Measurements from ENCODE around the gene CDH4. TPM values are rescaled to one million over a fixed set of nuclear protein-coding genes. Genes with fewer than 3 reads are reported as not detected.

The CDH4 gene
- total RNA-seq, 2 experiments from 2014 or later = not detected

DNA sequence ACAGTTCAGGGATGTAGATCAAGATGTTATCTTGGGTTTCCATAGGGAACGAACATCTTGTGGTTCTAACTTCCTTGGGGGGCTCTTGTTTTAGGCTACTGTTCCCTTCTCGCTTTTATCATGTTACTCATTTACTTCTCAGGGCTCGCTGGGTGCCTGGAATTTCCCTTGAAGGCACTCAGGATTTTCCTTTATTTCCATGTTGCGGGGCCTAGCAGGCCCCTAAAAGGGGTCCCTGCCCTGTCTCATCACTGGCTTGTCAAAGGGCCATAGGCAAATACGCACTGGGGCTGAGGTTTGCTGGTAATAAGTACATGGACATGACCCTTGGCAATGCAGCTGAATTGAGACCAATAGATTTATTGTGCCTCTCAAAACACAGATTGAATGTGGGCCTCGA, 262.3 kb downstream of the CDH4 start:
- H3K79me2 ChIP-seq (ENCODE audit: insufficient read depth, low read depth, low read length) = no peaks in the 10 kb centered on the region
- no TSS peak for BruUV-seq (replicated peaks)
- intact Hi-C loops (cut with micrococcal nuclease; ENCODE audit: unreplicated experiment) = no loop called here
- no peaks in the 10 kb centered on the region for H3K36me3 ChIP-seq (ENCODE audit: insufficient read depth, low read length)
- peaks cover 8% of the 10 kb centered on the region for H3K4me1 ChIP-seq (ENCODE audit: insufficient read depth, low read length, poor library complexity, severe bottlenecking)
- POLR2A ChIA-PET = no interaction called here
- CTCF ChIA-PET (ENCODE audit: unreplicated experiment) = no interaction called here
- H3K9me2 ChIP-seq (ENCODE audit: insufficient read depth, low read length) = no peaks in the 10 kb centered on the region
- no peaks in the 10 kb centered on the region for H4K20me1 ChIP-seq (ENCODE audit: insufficient read depth, low read length)
- H3K4me3 ChIP-seq (ENCODE audit: low read depth, low read length, poor library complexity, severe bottlenecking) = no peak overlapping the region
- no peak overlapping the region for H3K4me2 ChIP-seq (ENCODE audit: low read length)
- TF ChIP-seq EZH2phosphoT487 (IDR thresholded peaks at IDR 0.05; ENCODE audit: borderline replicate concordance, low read depth, low read length) = no peak
- TF ChIP-seq, protein P1, sequence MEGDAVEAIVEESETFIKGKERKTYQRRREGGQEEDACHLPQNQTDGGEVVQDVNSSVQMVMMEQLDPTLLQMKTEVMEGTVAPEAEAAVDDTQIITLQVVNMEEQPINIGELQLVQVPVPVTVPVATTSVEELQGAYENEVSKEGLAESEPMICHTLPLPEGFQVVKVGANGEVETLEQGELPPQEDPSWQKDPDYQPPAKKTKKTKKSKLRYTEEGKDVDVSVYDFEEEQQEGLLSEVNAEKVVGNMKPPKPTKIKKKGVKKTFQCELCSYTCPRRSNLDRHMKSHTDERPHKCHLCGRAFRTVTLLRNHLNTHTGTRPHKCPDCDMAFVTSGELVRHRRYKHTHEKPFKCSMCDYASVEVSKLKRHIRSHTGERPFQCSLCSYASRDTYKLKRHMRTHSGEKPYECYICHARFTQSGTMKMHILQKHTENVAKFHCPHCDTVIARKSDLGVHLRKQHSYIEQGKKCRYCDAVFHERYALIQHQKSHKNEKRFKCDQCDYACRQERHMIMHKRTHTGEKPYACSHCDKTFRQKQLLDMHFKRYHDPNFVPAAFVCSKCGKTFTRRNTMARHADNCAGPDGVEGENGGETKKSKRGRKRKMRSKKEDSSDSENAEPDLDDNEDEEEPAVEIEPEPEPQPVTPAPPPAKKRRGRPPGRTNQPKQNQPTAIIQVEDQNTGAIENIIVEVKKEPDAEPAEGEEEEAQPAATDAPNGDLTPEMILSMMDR (conservative IDR thresholded peaks at IDR 0.05; ENCODE audit: low read length) = no peak
- no peak overlapping the region for H3K27ac ChIP-seq (ENCODE audit: low read depth, low read length, poor library complexity, severe bottlenecking)
- DNase-seq (ENCODE audit: low spot score) = no peak
- no peak overlapping the region for H2AFZ ChIP-seq (ENCODE audit: low read length)
- no peaks in the 10 kb centered on the region for H3K9me3 ChIP-seq (ENCODE audit: low read length)

DNA sequence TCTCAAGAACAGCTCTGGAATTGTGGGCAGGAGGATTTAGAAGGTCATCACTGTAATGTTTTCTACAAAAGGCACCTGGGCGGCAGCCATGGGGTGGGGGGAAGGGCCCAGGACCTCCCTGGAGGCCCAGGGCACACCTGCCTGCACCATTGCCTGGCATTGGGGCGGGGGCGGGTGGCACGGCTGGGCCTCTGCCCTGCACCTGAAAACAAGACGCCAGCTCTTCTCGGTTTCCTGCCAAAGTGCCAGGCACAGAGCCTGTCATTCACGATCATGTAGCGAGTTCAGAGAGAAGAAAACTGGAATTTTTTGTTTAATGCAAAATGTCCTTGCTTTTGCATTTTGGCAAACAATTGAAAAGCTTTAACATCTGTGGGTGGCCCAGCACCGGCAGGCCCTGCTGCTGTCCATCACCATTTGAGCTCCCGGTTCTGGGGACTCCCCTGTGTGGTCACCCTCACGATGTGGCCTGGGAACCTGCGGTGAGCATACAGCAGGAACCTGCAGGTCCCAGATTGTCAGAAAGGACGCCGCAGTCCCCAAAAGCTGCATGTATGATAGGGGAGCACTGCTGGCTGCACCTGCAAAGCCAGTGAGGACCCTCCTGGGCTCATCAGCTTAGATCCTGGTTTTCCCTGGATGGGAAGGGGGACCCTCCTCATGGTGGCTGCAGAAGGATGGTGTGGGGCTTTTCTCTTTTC, 262.9 kb downstream of the CDH4 start:
- no peak overlapping the region for H3K27ac ChIP-seq (ENCODE audit: low read depth, low read length, poor library complexity, severe bottlenecking)
- peaks cover 8% of the 10 kb centered on the region for H3K4me1 ChIP-seq (ENCODE audit: insufficient read depth, low read length, poor library complexity, severe bottlenecking)
- intact Hi-C loops (cut with micrococcal nuclease; ENCODE audit: unreplicated experiment) = no loop called here
- no peaks in the 10 kb centered on the region for H3K36me3 ChIP-seq (ENCODE audit: insufficient read depth, low read length)
- H3K4me3 ChIP-seq (ENCODE audit: low read depth, low read length, poor library complexity, severe bottlenecking) = no peak overlapping the region
- no peak for DNase-seq (ENCODE audit: low spot score)
- H2AFZ ChIP-seq (ENCODE audit: low read length) = no peak overlapping the region
- ChIA-PET CTCF (ENCODE audit: unreplicated experiment) (no interaction called here), POLR2A (interaction anchor here (0.7 kb wide), 1 partner anchor 16 kb away, joined by 3 read pairs; no protein-coding TSS in a partner anchor)
- no peaks in the 10 kb centered on the region for H3K9me2 ChIP-seq (ENCODE audit: insufficient read depth, low read length)
- H3K9me3 ChIP-seq (ENCODE audit: low read length) = no peaks in the 10 kb centered on the region
- no peak overlapping the region for H3K4me2 ChIP-seq (ENCODE audit: low read length)
- BruUV-seq (replicated peaks) = no TSS peak
- no peaks in the 10 kb centered on the region for H4K20me1 ChIP-seq (ENCODE audit: insufficient read depth, low read length)
- no peaks in the 10 kb centered on the region for H3K79me2 ChIP-seq (ENCODE audit: insufficient read depth, low read depth, low read length)
- no peak for TF ChIP-seq EZH2phosphoT487 (IDR thresholded peaks at IDR 0.05; ENCODE audit: borderline replicate concordance, low read depth, low read length)
- TF ChIP-seq, protein P1 (conservative IDR thresholded peaks at IDR 0.05; ENCODE audit: low read length) = no peak

GRCh38 chr20:61515922-61516321, 263.9 kb downstream of the CDH4 start:
- no TSS peak for BruUV-seq (replicated peaks)
- Histone ChIP-seq H3K9me2 (ENCODE audit: insufficient read depth, low read length) (no peaks in the 10 kb centered on the region), H2AFZ (ENCODE audit: low read length) (no peak overlapping the region), H3K4me3 (ENCODE audit: low read depth, low read length, poor library complexity, severe bottlenecking) (no peak overlapping the region), H3K4me1 (ENCODE audit: insufficient read depth, low read length, poor library complexity, severe bottlenecking) (peaks cover 8% of the 10 kb centered on the region), H3K79me2 (ENCODE audit: insufficient read depth, low read depth, low read length) (no peaks in the 10 kb centered on the region), H3K36me3 (ENCODE audit: insufficient read depth, low read length) (no peaks in the 10 kb centered on the region), H3K9me3 (ENCODE audit: low read length) (no peaks in the 10 kb centered on the region), H3K4me2 (ENCODE audit: low read length) (no peak overlapping the region), H4K20me1 (ENCODE audit: insufficient read depth, low read length) (no peaks in the 10 kb centered on the region), H3K27ac (ENCODE audit: low read depth, low read length, poor library complexity, severe bottlenecking) (no peak overlapping the region)
- DNase-seq (ENCODE audit: low spot score) = no peak
- ChIA-PET POLR2A (interaction anchor here (0.7 kb wide), 1 partner anchor 15 kb away, joined by 3 read pairs; no protein-coding TSS in a partner anchor), CTCF (ENCODE audit: unreplicated experiment) (no interaction called here)
- intact Hi-C loops (cut with micrococcal nuclease; ENCODE audit: unreplicated experiment) = no loop called here
- TF ChIP-seq, protein P1 (conservative IDR thresholded peaks at IDR 0.05; ENCODE audit: low read length) = no peak
- TF ChIP-seq EZH2phosphoT487 (IDR thresholded peaks at IDR 0.05; ENCODE audit: borderline replicate concordance, low read depth, low read length) = no peak

Data from OCI-LY7 (cell line).